RCC 7860 (cell line): ENCODE data around the gene FTCD.
"Not testable (repeated sequence)": the region's sequence is repeated elsewhere in the genome, so short reads cannot be mapped to it uniquely, and the experiment has no call there.

ENCODE experiments used
- DNase-seq: peaks from one replicate; pipeline ENCODE4 v3.0.0-alpha.2; 2015; ENCODE audit warnings: low spot score
- FAIRE-seq: peaks from 2 replicates; lab custom pipeline; 2012; peaks lifted over from hg19 to GRCh38; lab: Jason Lieb, UNC

Gene FTCD

GRCh38 chr21:46155514-46156377 lies at the start of gene FTCD:
FTCD (minus strand) TSS chr21:46155579; CDS start chr21:46155523, 56 bp downstream.
- no peak for FAIRE-seq
- no peak for DNase-seq

- no peak for DNase-seq
- FAIRE-seq, result no peak
Observed at GRCh38 chr21:46205166-46205565, 49.8 kb upstream of the FTCD start.

GRCh38 chr21:46203203-46203600 lies 47.8 kb upstream of the FTCD start:
- FAIRE-seq (no peak), DNase-seq (no peak)

- DNase-seq (no peak), FAIRE-seq (no peak)
Observed at GRCh38 chr21:46202592-46203202, 47.3 kb upstream of the FTCD start.

- DNase-seq, FAIRE-seq: not testable (repeated sequence)
Observed at GRCh38 chr21:46200877-46201803, 45.8 kb upstream of the FTCD start.

GRCh38 chr21:46199436-46200373 lies 44.3 kb upstream of the FTCD start:
- DNase-seq, result no peak
- FAIRE-seq, result no peak

- no peak for DNase-seq
Observed at GRCh38 chr21:46196733-46197132, 41.4 kb upstream of the FTCD start.

GRCh38 chr21:46195595-46196195 lies 40.3 kb upstream of the FTCD start:
- no peak for DNase-seq

More at GRCh38 chr21:46196733-46197132, 41.4 kb upstream of the FTCD start:
- no peak for FAIRE-seq

GRCh38 chr21:46194374-46195334 lies 39.3 kb upstream of the FTCD start:
- FAIRE-seq (no peak), DNase-seq (no peak)

More at GRCh38 chr21:46195595-46196195, 40.3 kb upstream of the FTCD start:
- no peak for FAIRE-seq

- DNase-seq (no peak), FAIRE-seq (no peak)
Observed at GRCh38 chr21:46193829-46194373, 38.5 kb upstream of the FTCD start.

- DNase-seq (no peak), FAIRE-seq (no peak)
Observed at GRCh38 chr21:46191686-46192575, 36.6 kb upstream of the FTCD start.

GRCh38 chr21:46191257-46191685 lies 35.9 kb upstream of the FTCD start:
- FAIRE-seq (no peak), DNase-seq (peak; percentile 39)

GRCh38 chr21:46190491-46191131 lies 35.2 kb upstream of the FTCD start:
- no peak for DNase-seq
- no peak for FAIRE-seq

GRCh38 chr21:46189959-46190490 lies 34.6 kb upstream of the FTCD start:
- DNase-seq (no peak), FAIRE-seq (no peak)

- DNase-seq (no peak), FAIRE-seq (no peak)
Observed at GRCh38 chr21:46189213-46189958, 34.0 kb upstream of the FTCD start.
